ENCODE measurements around the gene OR6X1. TPM values are rescaled to one million over a fixed set of nuclear protein-coding genes. Genes with fewer than 3 reads are reported as not detected.

The OR6X1 gene
- total and polyA plus RNA-seq, 7 donors: not detected

- peaks cover 0 to 29% (median 20%) of the 10 kb centered on the region in 4 donors for H3K4me1 ChIP-seq
- H3K36me3 ChIP-seq: peaks cover 0 to 11% (median 0%) of the 10 kb centered on the region in 4 donors
- H3K27ac ChIP-seq: peak overlapping the region; percentile 77 to 87 (median 84)
- DNase-seq: no peak
- H3K4me3 ChIP-seq: peak overlapping the region; percentile 80 to 96 (median 89)
- H3K9me3 ChIP-seq: no peaks in the 10 kb centered on the region
- no peaks in the 10 kb centered on the region for H3K27me3 ChIP-seq
- TF ChIP-seq CTCF (IDR thresholded peaks at IDR 0.05): no peak
- TF ChIP-seq EP300 (IDR thresholded peaks at IDR 0.05): no peak
- no peak for TF ChIP-seq POLR2A (IDR thresholded peaks at IDR 0.05)
- TF ChIP-seq POLR2AphosphoS5 (IDR thresholded peaks at IDR 0.05): no peak
- intact Hi-C loops (cut with DNase I): loop anchor here (5.0 kb wide), 1 partner anchor 1210 kb away; the partner anchor contains the start of gene CCDC15
- 28 to 32% methylated on average over 12 of the region's 12 CpGs for WGBS, 2 donors
Measured at GRCh38 chr11:123742031-123742723, 12.1 kb downstream of the OR6X1 start.

- peak; percentile 95 for DNase-seq
- Histone ChIP-seq H3K4me1 (peaks cover 0 to 29% (median 20%) of the 10 kb centered on the region in 4 donors), H3K4me3 (peak within 1 kb of the TSS; percentile 80 to 96 (median 89)), H3K36me3 (peaks cover 0 to 15% (median 0%) of the 10 kb centered on the region in 4 donors), H3K27me3 (no peaks in the 10 kb centered on the region), H3K27ac (peak within 1 kb of the TSS; percentile 77 to 87 (median 84)), H3K9me3 (no peaks in the 10 kb centered on the region)
- peak in 1 of 4 experiments; percentile 9 for TF ChIP-seq CTCF (IDR thresholded peaks at IDR 0.05)
- TF ChIP-seq EP300 (IDR thresholded peaks at IDR 0.05): peak in 1 of 4 donors; percentile 6
- peak; percentile 16 to 42 for TF ChIP-seq POLR2A (IDR thresholded peaks at IDR 0.05)
- TF ChIP-seq POLR2AphosphoS5 (IDR thresholded peaks at IDR 0.05): peak; percentile 37 to 83 (median 76)
- WGBS, 2 donors: 0 to 1% methylated on average over 67 of the region's 67 CpGs
- intact Hi-C loops (cut with DNase I): loop anchor here (5.0 kb wide), 1 partner anchor 1211 kb away; the partner anchor contains the start of gene CCDC15
Measured at GRCh38 chr11:123741159-123742030, 12.9 kb downstream of the OR6X1 start, which contains the start of gene ZNF202. ZNF202 (minus strand) TSS chr11:123741660; CDS start chr11:123730888, 10,772 bp downstream.

- Histone ChIP-seq H3K9me3 (no peaks in the 10 kb centered on the region), H3K36me3 (peaks cover 0 to 15% (median 0%) of the 10 kb centered on the region in 4 donors), H3K4me3 (peak overlapping the region; percentile 80 to 96 (median 89)), H3K4me1 (peaks cover 0 to 29% (median 20%) of the 10 kb centered on the region in 4 donors), H3K27ac (peak overlapping the region; percentile 77 to 87 (median 84)), H3K27me3 (no peaks in the 10 kb centered on the region)
- DNase-seq: no peak
- intact Hi-C loops (cut with DNase I): loop anchor here (5.0 kb wide), 1 partner anchor 1212 kb away; the partner anchor contains the start of gene CCDC15
- 1 to 3% methylated on average over 6 of the region's 6 CpGs for WGBS, 2 donors
- TF ChIP-seq EP300 (IDR thresholded peaks at IDR 0.05) (no peak), POLR2A (IDR thresholded peaks at IDR 0.05) (no peak), POLR2AphosphoS5 (IDR thresholded peaks at IDR 0.05) (no peak), CTCF (IDR thresholded peaks at IDR 0.05) (no peak)
Measured at GRCh38 chr11:123740787-123741158, 13.5 kb downstream of the OR6X1 start.

- intact Hi-C loops (cut with DNase I): no loop called here
- no peak for DNase-seq
- H3K4me1 ChIP-seq: peaks cover 0 to 29% (median 20%) of the 10 kb centered on the region in 4 donors
- TF ChIP-seq POLR2A (IDR thresholded peaks at IDR 0.05) (no peak), EP300 (IDR thresholded peaks at IDR 0.05) (no peak), CTCF (IDR thresholded peaks at IDR 0.05) (no peak), POLR2AphosphoS5 (IDR thresholded peaks at IDR 0.05) (no peak)
- peaks cover 0 to 19% (median 0%) of the 10 kb centered on the region in 4 donors for H3K36me3 ChIP-seq
- H3K9me3 ChIP-seq: no peaks in the 10 kb centered on the region
- H3K27ac ChIP-seq: no peak overlapping the region
- H3K27me3 ChIP-seq: no peaks in the 10 kb centered on the region
- 1 to 49% methylated on average over 2 of the region's 2 CpGs for WGBS, 2 donors
- H3K4me3 ChIP-seq: no peak overlapping the region
Measured at GRCh38 chr11:123738374-123738773, 15.9 kb downstream of the OR6X1 start.

Measured in sigmoid colon (tissue), 7 donors.